Stimulated activated CD8-positive, alpha-beta memory T cell treated with anti-CD3 and anti-CD28 coated beads, Interleukin-7, amount 100 ng/mL, for 1 hour (primary cell): ENCODE data around the gene SLC19A1.

Source experiments
- DNase-seq, 2 donors: peaks; one replicate each; pipeline ENCODE4 v3.0.0-alpha.2; 2020; ENCODE audit warnings: low read depth in 2 of 2

Gene SLC19A1

GRCh38 chr21:45558044-45558721 is 15.9 kb upstream of the SLC19A1 start:
- DNase-seq, result no peak

- no peak for DNase-seq
Observed at GRCh38 chr21:45557616-45558043, 15.4 kb upstream of the SLC19A1 start.

GRCh38 chr21:45556645-45557615 is 14.7 kb upstream of the SLC19A1 start:
- no peak for DNase-seq

- DNase-seq, result no peak
Observed at GRCh38 chr21:45556302-45556644, 14.0 kb upstream of the SLC19A1 start.

- no peak for DNase-seq
Observed at GRCh38 chr21:45555557-45556301, 13.5 kb upstream of the SLC19A1 start.

- DNase-seq, result no peak
Observed at GRCh38 chr21:45555251-45555556, 13.0 kb upstream of the SLC19A1 start.

- peak; percentile 85 to 89 for DNase-seq
Observed at GRCh38 chr21:45554477-45555175, 12.4 kb upstream of the SLC19A1 start.

GRCh38 chr21:45552696-45553391 is 10.6 kb upstream of the SLC19A1 start:
- no peak for DNase-seq

- DNase-seq, result no peak
Observed at GRCh38 chr21:45551783-45552695, 9.8 kb upstream of the SLC19A1 start.

- no peak for DNase-seq
Observed at GRCh38 chr21:45551316-45551715, 9.1 kb upstream of the SLC19A1 start.

GRCh38 chr21:45550522-45551210 is 8.4 kb upstream of the SLC19A1 start:
- DNase-seq, result no peak

GRCh38 chr21:45549626-45550463 is 7.6 kb upstream of the SLC19A1 start:
- no peak for DNase-seq

GRCh38 chr21:45548711-45549491 is 6.7 kb upstream of the SLC19A1 start:
- no peak for DNase-seq

- no peak for DNase-seq
Observed at GRCh38 chr21:45547545-45547900, 5.3 kb upstream of the SLC19A1 start.

GRCh38 chr21:45546636-45547544 is 4.7 kb upstream of the SLC19A1 start:
- no peak for DNase-seq

- no peak for DNase-seq
Observed at GRCh38 chr21:45545691-45546531, 3.7 kb upstream of the SLC19A1 start.
